HG03135 (cell line): Measurements from ENCODE around the gene TH.

ENCODE experiments used
- ATAC-seq: cut with Tn5 transposase; IDR thresholded peaks from one replicate; pipeline ENCODE4 v1.9.1; 2021; ENCODE audit warnings: mild to moderate bottlenecking, moderate library complexity; ENCODE audit not compliant: unreplicated experiment

Gene TH

DNA sequence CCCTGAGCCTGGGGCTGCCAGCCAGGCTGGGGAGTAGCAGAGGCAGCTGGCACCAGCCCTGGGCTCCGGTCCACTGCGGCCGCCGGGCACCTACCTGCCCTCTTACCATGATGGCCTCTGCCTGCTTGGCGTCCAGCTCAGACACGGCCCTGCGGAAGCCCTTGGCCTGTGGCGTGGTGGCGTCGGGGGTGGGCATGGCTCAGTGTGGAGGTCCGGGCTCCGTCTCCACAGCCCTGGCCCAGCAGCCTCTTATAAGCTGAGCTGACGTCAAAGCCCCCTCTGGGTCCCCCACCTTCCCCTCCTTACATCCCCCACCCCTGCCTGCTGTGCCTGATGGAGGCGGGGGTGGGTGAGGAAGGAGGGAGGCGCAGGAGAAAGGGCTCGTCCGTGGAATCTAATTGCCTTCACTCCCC lies at the start of gene TH:
Gene TH, minus strand, starts transcription at position 225 of the 413 bp plus-strand sequence. Its CDS starts 29 bp downstream, at position 196.
- ATAC-seq = no peak

DNA sequence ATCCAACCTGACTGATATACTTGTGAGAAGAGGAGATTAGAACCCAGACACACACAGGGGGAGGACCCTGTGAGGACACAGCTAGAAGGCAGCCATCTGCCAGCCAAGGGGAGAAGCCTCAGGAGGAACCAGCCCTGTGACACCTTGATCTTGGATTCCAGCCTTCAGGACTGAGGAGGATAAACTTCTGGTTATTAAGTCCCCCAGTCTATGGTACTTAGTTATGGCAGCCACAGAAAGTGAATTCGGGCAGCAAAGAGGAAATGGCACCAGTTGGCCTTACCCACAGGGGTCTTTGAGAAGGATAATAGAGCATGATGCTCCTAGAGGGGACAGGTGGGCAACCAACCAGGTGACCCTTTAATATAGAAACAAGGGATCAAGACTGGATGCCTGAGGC lies 49.4 kb upstream of the TH start:
- ATAC-seq = no peak

- no peak for ATAC-seq
These were observed 48.7 kb upstream of the TH start for GRCh38 chr11:2220173-2220771.

DNA sequence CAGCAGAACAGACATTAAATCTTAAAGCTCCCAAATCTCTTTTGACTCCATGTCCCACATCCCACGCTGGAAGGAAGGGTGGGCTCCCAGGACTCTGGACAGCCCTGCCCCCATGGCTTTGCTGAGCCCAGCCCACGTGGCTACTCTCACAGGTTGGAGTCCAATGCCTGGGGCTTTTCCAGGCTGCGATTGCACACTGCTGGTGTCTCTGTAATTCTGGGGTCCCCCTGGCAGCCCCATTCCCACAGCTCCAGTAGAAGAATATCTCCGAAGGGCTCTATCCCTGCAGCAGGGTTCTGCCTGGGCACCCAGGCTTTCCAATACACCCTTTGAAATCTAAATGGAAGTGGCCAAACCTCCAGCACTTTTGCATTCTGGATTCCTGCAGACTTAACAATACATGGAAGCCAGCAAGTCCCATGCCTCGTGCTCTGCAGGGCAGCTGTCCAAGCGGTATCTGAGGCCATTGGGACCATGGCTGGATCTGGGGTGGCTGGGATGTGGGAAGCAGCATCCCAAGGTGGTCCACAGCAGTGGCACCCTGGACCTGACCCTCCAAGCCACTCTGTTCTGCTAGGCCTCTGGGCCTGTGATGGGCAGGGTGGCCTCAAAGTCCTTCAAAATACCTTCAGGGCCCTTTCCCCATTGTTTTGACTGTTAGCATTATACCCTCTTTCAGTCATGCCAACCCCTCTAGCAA lies 47.9 kb upstream of the TH start:
- ATAC-seq = no peak

GRCh38 chr11:2218031-2218633 lies 46.5 kb upstream of the TH start:
- no peak for ATAC-seq

- no peak for ATAC-seq
These were observed 45.8 kb upstream of the TH start for GRCh38 chr11:2217211-2218030.

DNA sequence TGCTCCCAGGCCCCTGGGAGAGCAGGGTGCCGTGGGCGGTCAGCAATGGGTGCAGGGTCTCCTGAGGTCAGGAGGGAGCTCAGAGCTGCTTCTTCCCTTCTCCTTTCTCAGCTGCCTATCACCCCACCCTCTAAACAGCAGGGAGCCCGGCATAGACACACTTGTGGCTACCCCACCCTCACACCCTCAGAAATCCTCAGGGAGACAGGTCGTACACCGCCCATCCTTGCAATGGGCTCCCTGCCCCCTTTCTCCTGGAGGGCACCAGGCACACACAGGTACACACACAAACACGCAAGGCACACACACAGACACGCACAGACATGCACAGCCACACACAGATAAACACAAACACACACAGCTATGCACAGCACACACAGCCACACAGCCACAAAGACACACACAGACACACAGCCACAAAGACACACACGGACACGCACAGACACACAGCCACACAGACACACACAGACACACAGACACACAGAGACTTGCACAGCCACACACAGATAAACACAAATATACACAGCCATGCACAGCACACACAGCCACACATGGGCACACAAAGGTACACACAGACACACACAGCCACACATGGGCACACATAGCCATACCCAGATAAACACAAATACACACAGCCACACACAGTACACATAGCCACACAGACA lies 44.9 kb upstream of the TH start:
- ATAC-seq = no peak

GRCh38 chr11:2215561-2216399 lies 44.2 kb upstream of the TH start:
- ATAC-seq = no peak

GRCh38 chr11:2215230-2215560 lies 43.6 kb upstream of the TH start:
- ATAC-seq = no peak

DNA sequence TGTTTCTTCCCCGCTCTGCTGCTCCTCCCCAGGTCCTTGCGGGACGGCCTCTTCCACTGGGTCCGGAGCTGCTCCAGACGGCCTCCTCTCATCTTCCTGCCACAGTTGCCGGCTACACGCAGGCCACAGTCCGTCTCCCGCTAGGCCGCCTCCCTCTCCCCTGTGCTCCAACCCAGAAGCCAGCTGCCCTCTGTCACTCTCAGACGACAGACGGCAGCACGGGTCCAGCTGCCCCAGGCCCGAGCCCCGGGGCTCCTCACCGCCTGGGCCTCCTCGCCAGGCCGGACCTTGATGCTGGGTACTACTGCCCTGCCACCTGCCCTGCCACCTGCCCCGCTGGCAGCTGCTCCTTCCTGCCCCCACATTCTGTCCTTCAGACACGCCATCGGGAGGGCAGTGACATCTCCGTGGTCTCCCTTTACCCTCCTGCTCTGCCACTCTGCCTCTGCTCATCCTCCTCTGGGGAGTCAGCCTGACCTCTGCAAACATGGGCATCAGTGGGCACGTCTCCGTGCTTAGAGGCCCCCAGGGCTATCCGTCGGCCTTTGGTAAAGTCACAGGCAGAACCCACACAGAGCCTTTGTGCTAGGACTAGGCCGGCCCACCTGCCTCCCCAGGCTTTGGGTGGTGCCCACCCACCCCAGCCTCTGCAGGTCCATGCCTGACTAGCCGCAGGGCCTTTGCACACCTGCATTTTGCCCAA lies 43.1 kb upstream of the TH start:
- no peak for ATAC-seq

DNA sequence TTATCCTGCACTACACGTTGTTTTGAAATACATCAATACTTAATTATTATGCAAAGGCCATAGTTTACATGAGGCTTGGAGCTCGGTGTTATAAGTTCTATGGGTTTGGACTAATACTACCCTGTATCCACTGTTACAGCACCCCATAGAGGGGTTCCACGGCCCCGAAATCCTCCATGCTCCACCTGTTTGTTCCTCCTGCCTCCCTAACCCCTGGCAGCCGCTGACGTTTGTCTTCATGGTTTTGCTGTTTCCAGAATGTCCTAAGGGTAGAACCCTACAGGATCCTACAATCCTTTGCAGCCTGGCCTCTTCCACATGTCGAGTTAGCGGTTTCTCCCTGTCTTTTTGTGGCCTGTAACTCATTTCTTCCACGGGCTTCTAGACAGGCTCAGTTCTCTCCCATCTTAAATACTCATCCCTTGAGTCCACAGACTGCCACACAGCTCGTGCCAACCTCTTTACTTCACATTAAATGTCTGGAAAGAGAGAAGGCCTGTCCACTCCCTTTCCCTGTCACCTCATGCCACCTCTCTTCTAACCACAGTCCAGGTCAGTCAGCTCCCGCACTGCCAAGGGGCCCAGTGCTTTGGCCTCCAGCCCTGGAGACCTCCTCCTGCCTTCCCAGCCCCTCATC lies 42.4 kb upstream of the TH start:
- no peak for ATAC-seq

GRCh38 chr11:2213384-2213842 lies 41.8 kb upstream of the TH start:
- no peak for ATAC-seq

GRCh38 chr11:2212411-2213251 lies 41.0 kb upstream of the TH start:
- no peak for ATAC-seq

GRCh38 chr11:2211113-2211971 lies 39.7 kb upstream of the TH start:
- no peak for ATAC-seq

- no peak for ATAC-seq
These were observed 38.9 kb upstream of the TH start for GRCh38 chr11:2210366-2211112.

DNA sequence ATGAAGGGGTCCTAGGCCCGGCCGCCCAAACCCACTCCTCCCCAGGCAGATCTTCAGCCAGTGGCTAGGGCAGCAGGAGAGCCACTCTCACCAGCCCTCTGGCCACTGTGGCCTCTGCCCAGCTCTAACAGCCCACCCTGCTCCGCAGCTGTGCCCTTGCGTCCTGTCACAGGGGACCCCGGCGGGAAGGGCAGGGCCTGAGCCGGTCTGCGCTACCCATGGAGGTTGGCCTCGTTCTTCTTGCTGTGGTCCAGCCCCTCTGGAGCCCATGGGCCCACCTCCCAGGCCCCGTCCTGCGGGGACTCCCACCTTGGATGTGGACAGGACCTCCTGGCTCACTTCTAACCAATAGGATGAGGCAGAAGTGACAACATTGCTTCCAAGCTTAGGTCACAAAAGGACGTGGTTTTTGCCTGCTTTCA lies 38.3 kb upstream of the TH start:
- ATAC-seq = no peak
